T-helper 17 cell (primary cell): ENCODE measurements around the gene MYH9. TPM values are rescaled to one million over a fixed set of nuclear protein-coding genes. Genes with fewer than 3 reads are reported as not detected.
A peak's percentile ranks its signal among the peaks of the same experiment; 100 is the strongest.

ENCODE experiments used
- ATAC-seq: fragments of 150-1000 bp; cut with Tn5 transposase; 2 replicates; pipeline ENCODE4 v1.10.0; 2021; ENCODE audit warnings: mild to moderate bottlenecking, moderate library complexity
- DNase-seq, 3 donors: peaks; one replicate each; pipeline versions ENCODE4 v3.0.0 to v3.0.0-alpha.2; 2020 to 2021
- H3K9me3 ChIP-seq: one replicate; pipeline ENCODE4 v1.7.0; 2013; ENCODE audit warnings: low read length, mild to moderate bottlenecking; ENCODE audit not compliant: control insufficient read depth, poor library complexity, severe bottlenecking
- H3K27ac Mint-ChIP-seq: one replicate; pipeline ENCODE4 v1.8.0; 2022; ENCODE audit warnings: mild to moderate bottlenecking, moderate library complexity, mixed read lengths
- H3K27me3 Mint-ChIP-seq: one replicate; pipeline ENCODE4 v1.8.0; 2022; ENCODE audit warnings: mixed read lengths
- H3K36me3 Mint-ChIP-seq: one replicate; pipeline ENCODE4 v1.8.0; 2022; ENCODE audit warnings: low read depth, mixed read lengths
- H3K4me1 Mint-ChIP-seq: one replicate; pipeline ENCODE4 v1.8.0; 2022; ENCODE audit warnings: mild to moderate bottlenecking, mixed read lengths
- H3K4me3 Mint-ChIP-seq: one replicate; pipeline ENCODE4 v1.8.0; 2022; ENCODE audit warnings: mild to moderate bottlenecking, moderate library complexity, mixed read lengths
- total RNA-seq, 4 donors: library from RNA in 2 of 4; stranded (reverse) in 2 of 4; gene quantifications; one replicate each; pipeline ENCODE4 v1.2.3 and lab custom pipeline; 2022 to 2026

MYH9 gene
- total RNA-seq, 2 donors from 2014 or later: 1,038 to 1,220 TPM

- ATAC-seq (no peak), DNase-seq (no peak)
- no peaks in the 10 kb centered on the region for H3K27me3 Mint-ChIP-seq
- peak overlapping the region; percentile 87 for H3K27ac Mint-ChIP-seq
- no peaks in the 10 kb centered on the region for H3K9me3 ChIP-seq
- H3K4me1 Mint-ChIP-seq: peaks cover 16% of the 10 kb centered on the region
- peaks cover 5% of the 10 kb centered on the region for H3K36me3 Mint-ChIP-seq
- no peak overlapping the region for H3K4me3 Mint-ChIP-seq
Measured at GRCh38 chr22:36321797-36322601, 65.8 kb downstream of the MYH9 start.

GRCh38 chr22:36320553-36320952 is 67.2 kb downstream of the MYH9 start:
- ATAC-seq (no peak), DNase-seq (no peak)
- Mint-ChIP-seq H3K4me3 (no peak overlapping the region), H3K27me3 (no peaks in the 10 kb centered on the region), H3K36me3 (peaks cover 5% of the 10 kb centered on the region), H3K27ac (peak overlapping the region; percentile 72), H3K4me1 (peaks cover 10% of the 10 kb centered on the region)
- no peaks in the 10 kb centered on the region for H3K9me3 ChIP-seq

- Mint-ChIP-seq H3K36me3 (peaks cover 7% of the 10 kb centered on the region), H3K4me3 (no peak overlapping the region)
- ATAC-seq: no peak
Measured at GRCh38 chr22:36319595-36320497, 67.9 kb downstream of the MYH9 start.

GRCh38 chr22:36318442-36318841 is 69.3 kb downstream of the MYH9 start:
- no peaks in the 10 kb centered on the region for H3K9me3 ChIP-seq
- Mint-ChIP-seq H3K4me1 (peaks cover 7% of the 10 kb centered on the region), H3K4me3 (peak overlapping the region; percentile 9), H3K27me3 (no peaks in the 10 kb centered on the region), H3K27ac (peak overlapping the region; percentile 78), H3K36me3 (peaks cover 9% of the 10 kb centered on the region)
- ATAC-seq (no peak), DNase-seq (no peak)

More at GRCh38 chr22:36319595-36320497, 67.9 kb downstream of the MYH9 start:
- DNase-seq: no peak
- H3K9me3 ChIP-seq: no peaks in the 10 kb centered on the region
- Mint-ChIP-seq H3K4me1 (peaks cover 9% of the 10 kb centered on the region), H3K27me3 (no peaks in the 10 kb centered on the region), H3K27ac (peak overlapping the region; percentile 72)

GRCh38 chr22:36317658-36318271 is 70.0 kb downstream of the MYH9 start:
- Mint-ChIP-seq H3K4me1 (peaks cover 2% of the 10 kb centered on the region), H3K27ac (peak overlapping the region; percentile 78)
- ATAC-seq: no peak

GRCh38 chr22:36316419-36316818 is 71.3 kb downstream of the MYH9 start:
- H3K4me3 Mint-ChIP-seq: no peak overlapping the region
- DNase-seq (no peak), ATAC-seq (no peak)
- peaks cover 9% of the 10 kb centered on the region for H3K36me3 Mint-ChIP-seq
- H3K4me1 Mint-ChIP-seq: no peaks in the 10 kb centered on the region
- no peaks in the 10 kb centered on the region for H3K27me3 Mint-ChIP-seq
- H3K27ac Mint-ChIP-seq: peak overlapping the region; percentile 78
- no peaks in the 10 kb centered on the region for H3K9me3 ChIP-seq

More at GRCh38 chr22:36317658-36318271, 70.0 kb downstream of the MYH9 start:
- H3K9me3 ChIP-seq: no peaks in the 10 kb centered on the region
- Mint-ChIP-seq H3K4me3 (peak overlapping the region; percentile 7), H3K27me3 (no peaks in the 10 kb centered on the region), H3K36me3 (peaks cover 7% of the 10 kb centered on the region)
- no peak for DNase-seq

GRCh38 chr22:36315325-36315724 is 72.4 kb downstream of the MYH9 start:
- DNase-seq: no peak
- Mint-ChIP-seq H3K27ac (no peak overlapping the region), H3K4me1 (no peaks in the 10 kb centered on the region), H3K27me3 (no peaks in the 10 kb centered on the region), H3K36me3 (peaks cover 9% of the 10 kb centered on the region), H3K4me3 (no peak overlapping the region)
- ATAC-seq: no peak
- no peaks in the 10 kb centered on the region for H3K9me3 ChIP-seq

- DNase-seq (no peak), ATAC-seq (no peak)
- peaks cover 4% of the 10 kb centered on the region for H3K4me1 Mint-ChIP-seq
- no peaks in the 10 kb centered on the region for H3K27me3 Mint-ChIP-seq
- peaks cover 8% of the 10 kb centered on the region for H3K36me3 Mint-ChIP-seq
- H3K4me3 Mint-ChIP-seq: no peak overlapping the region
- H3K9me3 ChIP-seq: no peaks in the 10 kb centered on the region
- H3K27ac Mint-ChIP-seq: peak overlapping the region; percentile 2
Measured at GRCh38 chr22:36311386-36312085, 76.2 kb downstream of the MYH9 start.

- H3K36me3 Mint-ChIP-seq: peaks cover 8% of the 10 kb centered on the region
- peaks cover 7% of the 10 kb centered on the region for H3K4me1 Mint-ChIP-seq
- no peak for DNase-seq
- no peak for ATAC-seq
- H3K27ac Mint-ChIP-seq: peak overlapping the region; percentile 80
- H3K4me3 Mint-ChIP-seq: peak overlapping the region; percentile 58
- H3K27me3 Mint-ChIP-seq: no peaks in the 10 kb centered on the region
- H3K9me3 ChIP-seq: no peaks in the 10 kb centered on the region
Measured at GRCh38 chr22:36308880-36309279, 78.9 kb downstream of the MYH9 start.

GRCh38 chr22:36306227-36306626 is 81.5 kb downstream of the MYH9 start:
- Mint-ChIP-seq H3K4me3 (no peak overlapping the region), H3K27ac (no peak overlapping the region), H3K27me3 (no peaks in the 10 kb centered on the region), H3K36me3 (peaks cover 5% of the 10 kb centered on the region), H3K4me1 (peaks cover 13% of the 10 kb centered on the region)
- ATAC-seq (no peak), DNase-seq (no peak)
- H3K9me3 ChIP-seq: no peaks in the 10 kb centered on the region

GRCh38 chr22:36305813-36306212 is 82.0 kb downstream of the MYH9 start:
- Mint-ChIP-seq H3K27ac (peak overlapping the region; percentile 60), H3K27me3 (no peaks in the 10 kb centered on the region)

GRCh38 chr22:36304429-36304828 is 83.3 kb downstream of the MYH9 start:
- H3K27me3 Mint-ChIP-seq: no peaks in the 10 kb centered on the region
- peaks cover 7% of the 10 kb centered on the region for H3K36me3 Mint-ChIP-seq
- H3K27ac Mint-ChIP-seq: no peak overlapping the region
- DNase-seq (no peak), ATAC-seq (no peak)
- peaks cover 17% of the 10 kb centered on the region for H3K4me1 Mint-ChIP-seq
- H3K4me3 Mint-ChIP-seq: no peak overlapping the region
- no peaks in the 10 kb centered on the region for H3K9me3 ChIP-seq

More at GRCh38 chr22:36305813-36306212, 82.0 kb downstream of the MYH9 start:
- no peaks in the 10 kb centered on the region for H3K9me3 ChIP-seq
- no peak overlapping the region for H3K4me3 Mint-ChIP-seq
- DNase-seq (no peak), ATAC-seq (no peak)
- peaks cover 15% of the 10 kb centered on the region for H3K4me1 Mint-ChIP-seq
- peaks cover 6% of the 10 kb centered on the region for H3K36me3 Mint-ChIP-seq
